Measurements from ENCODE around the gene CDPF1.
"Not testable (repeated sequence)": the region's sequence is repeated elsewhere in the genome, so short reads cannot be mapped to it uniquely, and the experiment has no call there.

Gene CDPF1

DNA sequence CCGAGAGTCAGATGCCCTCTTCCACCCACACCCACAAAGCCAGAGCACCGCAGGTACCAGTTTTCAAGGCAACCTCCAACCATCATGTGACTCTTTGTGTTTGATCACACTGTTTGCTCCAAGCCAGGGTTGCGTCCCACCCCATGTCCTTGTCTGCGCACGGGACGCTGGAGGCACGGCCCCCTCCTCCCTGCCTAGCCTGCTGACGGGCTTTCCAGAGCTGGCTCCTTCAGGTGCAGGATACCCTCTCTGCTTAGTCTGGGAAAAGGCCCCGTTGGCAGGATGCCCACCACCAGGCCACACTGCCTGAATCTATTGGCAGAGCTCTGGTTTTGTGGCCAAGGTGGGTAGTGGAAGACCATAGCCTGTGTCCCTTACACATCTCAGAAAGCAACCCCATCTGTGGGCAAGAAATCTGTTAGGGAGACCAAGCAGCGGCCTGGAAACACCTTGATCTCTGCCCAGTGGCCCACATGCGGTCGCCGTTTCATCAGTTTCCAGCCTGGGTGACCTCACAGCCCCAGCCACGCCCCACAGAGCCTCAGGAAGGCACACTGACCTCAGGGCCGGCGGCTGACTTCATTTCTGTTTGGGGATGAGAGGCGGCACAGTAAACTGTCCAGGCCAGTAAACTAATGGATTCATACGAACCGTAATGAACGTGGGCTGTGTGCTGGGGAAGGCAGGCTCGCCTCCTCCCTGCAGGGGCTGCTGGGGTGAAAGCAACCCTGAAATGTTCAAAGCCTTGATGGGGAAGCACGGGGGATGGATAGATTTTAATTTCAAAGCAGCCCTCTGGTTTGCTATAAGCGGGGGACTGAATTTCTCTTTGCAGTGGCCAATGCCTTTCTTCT lies 25.8 kb downstream of the CDPF1 start:
- no peak for DNase-seq

DNA sequence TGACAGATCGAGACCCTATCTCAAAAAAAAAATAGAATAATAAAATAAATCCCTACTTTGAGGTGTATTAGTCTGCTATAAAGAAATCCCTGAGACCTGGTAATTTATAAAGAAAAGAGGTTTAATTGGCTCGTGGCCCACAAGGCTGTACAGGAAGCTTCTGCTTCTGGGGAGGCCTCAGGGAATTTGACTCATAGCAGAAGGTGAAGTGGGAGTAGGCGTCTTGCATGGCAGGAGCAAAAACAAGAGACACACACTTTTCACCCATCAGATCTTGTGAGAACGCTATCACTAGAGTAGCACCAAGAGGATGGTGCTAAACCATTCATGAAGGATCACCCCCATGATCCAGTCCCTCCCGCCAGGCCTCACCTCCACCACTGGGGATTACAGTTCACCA lies 29.2 kb downstream of the CDPF1 start:
- DNase-seq = no peak

DNA sequence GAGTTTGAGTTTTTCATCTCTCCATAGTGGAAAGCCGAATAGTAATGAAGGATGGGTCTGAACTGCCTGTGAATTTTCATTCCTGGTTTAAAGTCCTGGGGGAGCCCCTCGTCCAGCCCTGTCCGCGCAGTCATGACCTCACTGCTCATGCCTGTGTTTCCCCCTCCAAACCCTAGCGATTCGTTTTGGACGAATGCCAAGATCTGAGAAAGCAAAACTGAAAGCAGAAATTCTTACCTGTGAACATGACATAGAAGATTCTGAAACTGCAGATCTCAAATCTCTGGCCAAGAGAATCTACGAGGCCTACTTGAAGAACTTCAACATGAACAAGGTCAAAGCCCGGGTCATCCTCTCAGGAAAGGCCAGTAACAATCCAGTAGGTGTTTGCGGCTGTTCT lies 30.5 kb downstream of the CDPF1 start:
- no peak for DNase-seq

DNA sequence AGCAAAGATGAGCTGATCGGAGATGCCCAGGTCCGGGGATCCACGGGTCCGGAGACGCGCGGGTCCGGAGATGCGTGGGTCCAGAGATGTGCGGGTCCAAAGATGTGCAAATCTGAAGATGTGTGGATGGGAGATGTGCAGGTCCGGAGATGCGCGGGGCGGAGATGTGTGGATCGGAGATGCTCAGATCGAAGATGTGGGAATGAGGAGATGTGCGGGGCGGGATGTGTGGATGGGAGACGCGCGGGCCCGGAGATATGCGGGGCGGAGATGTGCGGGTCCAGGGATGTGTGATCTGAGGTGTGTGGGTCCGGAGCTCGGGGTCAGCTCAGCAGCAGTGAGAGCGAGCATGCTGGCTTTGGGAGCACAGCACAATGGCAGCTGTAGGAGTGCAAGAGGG lies 35.5 kb downstream of the CDPF1 start:
- no peak for DNase-seq

DNA sequence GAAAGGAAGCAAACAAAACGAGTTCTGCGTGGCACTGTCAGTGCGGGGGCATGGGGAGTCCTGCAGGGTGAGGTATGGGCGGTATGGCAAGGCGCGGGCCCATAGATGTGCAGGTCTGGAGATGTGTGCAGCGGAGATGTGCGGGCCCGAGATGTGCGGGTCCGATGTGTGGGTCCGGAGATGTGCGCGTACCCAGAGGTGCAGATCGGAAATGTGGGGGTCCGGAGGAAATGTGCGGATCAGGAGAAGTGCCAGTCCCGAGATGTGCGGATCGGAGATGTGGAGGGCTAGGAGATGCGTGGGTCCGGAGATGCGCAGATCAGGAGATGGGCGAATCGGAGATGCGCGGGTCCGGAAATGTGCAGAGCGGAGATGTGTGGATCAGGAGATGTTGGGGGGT lies 35.9 kb downstream of the CDPF1 start:
- no peak for DNase-seq

DNA sequence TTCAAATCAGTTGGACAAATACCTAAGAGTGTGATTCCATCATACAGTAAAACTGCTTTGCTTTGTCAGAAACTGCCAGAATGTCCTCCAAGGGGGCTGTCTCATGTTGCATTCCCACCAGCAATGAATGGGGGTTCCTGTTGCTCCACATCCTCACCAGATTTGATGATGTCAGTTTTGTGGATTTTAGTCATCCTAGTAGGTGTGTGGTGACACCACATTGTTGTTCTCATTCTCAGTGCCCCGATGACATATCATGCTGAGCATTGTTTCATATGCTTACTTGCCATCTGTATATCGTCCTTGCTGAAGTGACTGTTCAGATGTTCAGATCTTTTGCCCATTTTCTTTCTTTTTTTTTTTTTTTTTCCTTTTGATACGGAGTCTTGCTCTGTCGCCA lies 37.0 kb downstream of the CDPF1 start:
- no peak for DNase-seq

DNA sequence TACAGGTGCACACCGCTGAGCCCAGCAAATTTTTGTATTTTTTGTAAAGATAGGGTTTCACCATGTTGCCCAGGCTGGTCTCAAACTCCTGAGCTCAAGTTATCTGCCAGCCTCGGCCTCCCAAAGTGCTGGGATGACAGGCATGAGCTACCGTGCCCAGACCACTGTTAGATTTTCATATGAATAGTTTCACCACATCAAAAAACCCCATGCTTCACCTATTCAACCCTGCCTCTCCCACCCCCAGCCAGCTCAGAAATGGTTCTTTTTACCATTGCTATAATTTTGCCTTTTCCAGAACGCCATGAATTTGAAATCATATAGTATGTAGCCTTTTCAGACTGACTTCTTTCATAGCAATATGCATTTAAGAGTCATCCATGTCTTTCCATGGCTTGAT lies 37.9 kb downstream of the CDPF1 start:
- DNase-seq = no peak

DNA sequence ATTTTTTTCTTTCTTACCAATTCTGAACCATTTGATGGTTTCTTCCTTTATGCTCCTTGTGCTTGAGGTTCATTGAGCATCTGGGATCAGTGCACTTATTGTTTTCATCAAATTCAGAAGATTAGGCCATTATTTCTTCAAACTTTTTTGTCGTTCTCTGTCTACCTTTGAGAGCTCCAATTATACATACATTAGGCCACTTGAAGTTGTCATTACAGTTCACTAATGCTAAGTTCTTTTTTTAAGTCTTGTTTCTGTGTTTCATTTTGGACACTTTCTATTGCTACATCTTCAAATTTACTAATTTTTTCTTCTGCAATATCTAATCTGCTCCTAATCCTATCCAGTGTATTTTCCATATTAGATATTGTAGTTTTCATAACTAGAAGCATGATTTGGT lies 40.8 kb downstream of the CDPF1 start:
- no peak for DNase-seq

DNA sequence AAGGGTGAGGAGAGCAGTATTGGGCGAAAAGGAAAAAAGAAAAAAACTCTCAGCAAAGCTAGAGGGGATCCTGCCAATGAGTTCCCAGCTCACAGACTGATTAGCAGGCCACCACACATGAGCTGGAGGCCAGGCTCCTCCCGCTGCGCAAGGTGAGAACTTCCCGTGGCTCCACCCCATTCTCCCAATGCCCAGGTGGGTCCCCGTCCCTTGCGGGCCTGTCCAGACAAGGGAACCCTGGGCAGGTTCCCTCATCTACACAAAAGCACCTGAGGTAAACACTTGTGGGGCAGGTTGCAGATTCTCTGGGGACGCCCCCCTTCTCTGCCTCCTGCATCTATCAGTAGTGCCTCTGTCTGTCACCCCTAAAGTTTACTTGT lies 46.5 kb downstream of the CDPF1 start:
- DNase-seq = no peak

DNA sequence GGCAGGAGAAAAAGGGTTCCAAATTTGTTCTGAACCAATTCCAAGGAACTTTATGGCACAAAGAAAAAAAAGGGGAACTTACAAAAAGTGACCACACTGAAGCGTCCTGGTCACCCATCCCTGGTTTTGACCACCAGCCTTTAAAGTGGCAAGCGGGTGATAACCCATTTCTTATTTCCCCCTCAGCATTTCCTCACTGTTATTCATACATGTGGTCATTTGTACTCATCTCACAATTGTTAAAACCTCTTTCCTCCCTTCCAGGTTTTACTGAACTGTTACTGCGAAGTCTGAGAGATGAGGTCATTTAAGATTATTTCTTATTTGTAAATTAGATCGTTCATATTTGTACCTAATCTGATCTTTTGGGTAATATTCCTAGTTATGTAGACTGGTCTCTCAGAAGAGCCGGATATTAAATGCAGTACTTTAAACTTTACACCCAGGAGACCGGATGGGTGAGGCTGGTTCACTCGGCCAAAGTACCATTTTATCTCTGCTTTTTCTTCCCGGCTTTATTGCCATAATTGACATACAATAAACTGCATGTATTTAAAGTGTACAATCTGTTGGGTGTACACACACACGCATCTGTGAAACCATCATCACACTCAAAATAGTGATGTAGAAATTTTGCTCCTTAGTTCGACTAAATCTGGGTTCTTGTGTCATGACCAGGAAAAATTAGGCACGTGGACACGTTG lies 47.0 kb downstream of the CDPF1 start:
- no peak for DNase-seq

DNA sequence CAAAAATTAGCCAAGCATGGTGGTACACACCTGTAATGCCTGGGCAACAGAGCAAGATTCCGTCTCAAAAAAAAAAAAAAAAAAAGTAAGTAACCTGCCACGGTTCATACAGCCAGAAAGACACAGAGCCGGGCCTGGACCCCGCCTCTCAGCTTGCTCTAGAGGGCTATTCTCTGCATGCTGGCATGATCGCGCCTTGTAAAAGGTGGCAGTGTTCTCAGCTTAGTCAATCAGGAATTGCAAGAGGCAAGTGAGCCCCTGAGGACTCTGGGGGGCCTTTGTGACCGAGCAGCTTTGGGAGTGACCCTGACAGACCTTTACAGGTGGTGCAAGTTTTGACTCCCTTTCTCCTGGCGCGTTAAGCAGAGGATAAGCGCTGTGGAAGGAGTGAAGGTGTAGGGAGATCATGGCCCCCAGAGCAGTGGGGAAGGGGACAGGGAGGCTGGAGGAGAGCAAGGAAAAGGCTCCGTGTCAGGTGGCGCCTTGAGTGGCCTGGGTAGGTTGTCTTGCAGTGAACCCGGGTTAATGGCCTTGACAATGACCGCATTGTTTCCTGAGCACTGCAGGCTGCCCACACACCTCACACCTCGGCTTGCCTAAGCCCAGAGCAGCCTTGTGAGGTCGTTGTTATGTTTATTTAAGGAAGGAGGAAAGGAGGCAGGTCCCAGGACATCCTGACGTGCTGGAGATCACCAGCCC lies 48.9 kb downstream of the CDPF1 start:
- no peak for DNase-seq

DNA sequence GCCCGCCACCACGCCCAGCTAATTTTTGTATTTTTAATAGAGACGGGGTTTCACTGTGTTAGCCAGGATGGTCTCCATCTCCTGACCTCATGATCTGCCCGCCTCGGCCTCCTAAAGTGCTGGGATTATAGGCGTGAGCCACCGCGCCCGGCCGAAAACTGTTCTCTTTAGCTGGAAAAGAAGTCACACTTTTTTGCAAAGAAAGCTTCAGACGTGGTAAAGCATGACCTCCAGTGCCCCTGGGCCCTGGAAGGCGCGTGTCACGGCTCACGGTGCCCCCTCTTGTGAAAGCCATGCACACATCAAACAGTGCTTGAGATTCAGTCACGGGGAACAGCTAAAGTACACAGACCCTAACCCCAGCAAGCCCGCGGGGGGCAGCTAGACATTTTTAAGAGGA lies 51.3 kb downstream of the CDPF1 start:
- not testable (repeated sequence) for DNase-seq

DNA sequence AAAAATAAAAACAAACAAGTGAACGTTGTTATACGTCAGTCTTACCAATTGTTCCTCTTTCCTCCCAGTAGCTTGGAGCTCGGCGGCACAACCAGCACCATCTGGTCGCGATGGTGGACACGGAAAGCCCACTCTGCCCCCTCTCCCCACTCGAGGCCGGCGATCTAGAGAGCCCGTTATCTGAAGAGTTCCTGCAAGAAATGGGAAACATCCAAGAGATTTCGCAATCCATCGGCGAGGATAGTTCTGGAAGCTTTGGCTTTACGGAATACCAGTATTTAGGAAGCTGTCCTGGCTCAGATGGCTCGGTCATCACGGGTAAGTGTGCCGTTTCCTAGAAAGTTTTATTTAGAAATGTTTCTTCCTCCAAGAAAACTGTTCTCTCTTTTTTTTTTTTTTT lies 51.8 kb downstream of the CDPF1 start:
- no peak for DNase-seq

DNA sequence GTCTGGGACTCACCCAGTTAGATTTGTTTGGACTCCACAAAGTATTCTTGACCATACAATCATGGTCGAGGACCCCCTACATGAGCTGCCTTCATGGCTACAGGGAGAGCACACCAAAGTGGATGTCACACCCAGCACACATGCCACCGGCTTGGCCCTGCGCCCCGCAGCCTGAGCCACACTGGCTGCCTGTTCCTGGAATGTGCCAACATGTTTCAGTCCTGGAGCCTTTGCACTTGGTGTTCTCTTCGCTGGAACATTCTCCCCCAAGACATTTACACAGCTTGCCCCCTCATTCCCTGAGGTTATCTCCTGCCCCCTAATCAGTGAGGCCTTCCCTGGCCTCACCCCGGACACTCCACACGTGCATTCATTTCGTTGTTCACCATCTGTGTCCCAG lies 53.8 kb downstream of the CDPF1 start:
- no peak for DNase-seq

DNA sequence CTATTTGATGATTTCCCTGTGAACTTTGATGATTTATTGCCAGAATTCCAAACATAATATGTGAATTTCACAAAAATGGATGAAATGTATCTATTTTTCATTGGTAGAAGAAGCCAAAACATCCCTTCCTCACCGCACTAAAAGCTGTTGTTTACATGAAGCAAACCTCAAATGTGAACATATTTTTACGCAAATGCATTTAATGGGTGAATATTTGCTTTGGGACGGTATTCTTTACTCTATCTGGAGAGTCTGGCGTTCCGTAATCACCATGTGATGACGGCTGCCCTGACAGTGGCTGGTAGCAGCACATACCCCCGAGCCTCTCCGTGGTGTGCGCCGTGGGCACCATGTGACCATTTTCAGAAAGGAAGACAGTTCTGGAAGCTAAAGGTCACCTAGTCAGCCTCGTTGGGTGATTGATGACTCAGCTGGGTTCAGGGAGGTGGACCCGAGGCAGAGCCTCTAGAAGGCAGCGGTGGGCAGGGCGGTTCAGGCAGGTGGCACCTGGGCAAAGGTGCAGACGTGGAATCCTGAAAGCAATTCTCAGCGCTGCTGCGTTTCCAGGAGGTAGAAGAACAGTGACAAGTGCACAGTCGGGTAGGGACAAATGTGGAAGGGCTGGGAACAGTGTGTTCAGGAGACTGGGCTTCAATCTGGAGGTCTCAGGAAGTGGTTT lies 54.5 kb downstream of the CDPF1 start:
- no peak for DNase-seq
